Natural killer cell (primary cell): ENCODE data around the gene CD276. TPM values are rescaled to one million over a fixed set of nuclear protein-coding genes. Genes with fewer than 3 reads are reported as not detected.

Experiments
- ATAC-seq, 3 donors: fragments of 150-1000 bp in 2 of 3; fragments of 200-7000 bp in 1 of 3; cut with Tn5 transposase; 1 replicate in 1 of 3; 2 replicates in 2 of 3; pipeline ENCODE4 v1.10.0; 2021; ENCODE audit warnings: mild to moderate bottlenecking in 2 of 3, moderate library complexity in 2 of 3
- DNase-seq, 2 donors: peaks; one replicate each; pipeline versions ENCODE4 v3.0.0 to v3.0.0-alpha.2; 2013 to 2021; ENCODE audit warnings: mixed read lengths in 1 of 2
- H3K27ac ChIP-seq: one replicate; pipeline ENCODE4 v1.5.1; 2013; ENCODE audit warnings: mild to moderate bottlenecking, low read length
- H3K27me3 ChIP-seq: one replicate; pipeline ENCODE4 v1.6.1; 2013; ENCODE audit warnings: low read length; ENCODE audit not compliant: control insufficient read depth, insufficient read depth
- H3K36me3 ChIP-seq: one replicate; pipeline ENCODE4 v1.6.1; 2013; ENCODE audit warnings: low read length; ENCODE audit not compliant: control insufficient read depth, insufficient read depth
- H3K4me1 ChIP-seq: one replicate; pipeline ENCODE4 v1.6.1; 2013; ENCODE audit warnings: low read length; ENCODE audit not compliant: control insufficient read depth, insufficient read depth
- H3K4me3 ChIP-seq: one replicate; pipeline ENCODE4 v1.5.1; 2013; ENCODE audit warnings: low read length
- H3K9me3 ChIP-seq: one replicate; pipeline ENCODE4 v1.6.1; 2013; ENCODE audit warnings: low read length; ENCODE audit not compliant: control insufficient read depth, insufficient read depth
- H3K27ac Mint-ChIP-seq, 2 donors: one replicate each; pipeline ENCODE4 v1.8.0; 2022; ENCODE audit warnings: mild to moderate bottlenecking in 2 of 2, mixed read lengths in 2 of 2, moderate library complexity in 1 of 2
- H3K27me3 Mint-ChIP-seq, 2 donors: one replicate each; pipeline ENCODE4 v1.8.0; 2022; ENCODE audit warnings: low read depth in 2 of 2, mixed read lengths in 2 of 2
- H3K36me3 Mint-ChIP-seq: one replicate; pipeline ENCODE4 v1.8.0; 2022; ENCODE audit warnings: mixed read lengths
- H3K4me1 Mint-ChIP-seq, 2 donors: one replicate each; pipeline ENCODE4 v1.8.0; 2022; ENCODE audit warnings: mixed read lengths in 2 of 2
- H3K4me3 Mint-ChIP-seq: one replicate; pipeline ENCODE4 v1.8.0; 2022; ENCODE audit warnings: mild to moderate bottlenecking, moderate library complexity, mixed read lengths
- H3K9me3 Mint-ChIP-seq, 2 donors: one replicate each; pipeline ENCODE4 v1.8.0; 2022; ENCODE audit warnings: mixed read lengths in 2 of 2
- WGBS: methylation state at CpG from one replicate; pipeline ENCODE4 v1.1.7; 2013; ENCODE audit warnings: missing lambda C conversion rate; ENCODE audit not compliant: insufficient coverage; 5-methylcytosine and 5-hydroxymethylcytosine counted together
- intact Hi-C: fragments of 100-400 bp; cut with micrococcal nuclease; formaldehyde crosslinking; loops from one replicate; pipeline ENCODE4 v1.14.2; 2022
- total RNA-seq, 4 donors: library from RNA; stranded (reverse); fragments of 120-200 nt in 1 of 4; gene quantifications; one replicate each; pipeline versions ENCODE4 v1.2.3 to v1.2.4, GENCODE V29; 2013 to 2022
- TF ChIP-seq, protein P1 (sequence below): fragments of 200-600 bp; IDR thresholded peaks from one replicate; pipeline ENCODE4 v1.8.0; 2022; ENCODE audit warnings: antibody characterized with exemption

Gene CD276
- total RNA-seq, 3 donors from 2014 or later (not counting 1 experiment from before 2014, with no cell fraction given): not detected

DNA sequence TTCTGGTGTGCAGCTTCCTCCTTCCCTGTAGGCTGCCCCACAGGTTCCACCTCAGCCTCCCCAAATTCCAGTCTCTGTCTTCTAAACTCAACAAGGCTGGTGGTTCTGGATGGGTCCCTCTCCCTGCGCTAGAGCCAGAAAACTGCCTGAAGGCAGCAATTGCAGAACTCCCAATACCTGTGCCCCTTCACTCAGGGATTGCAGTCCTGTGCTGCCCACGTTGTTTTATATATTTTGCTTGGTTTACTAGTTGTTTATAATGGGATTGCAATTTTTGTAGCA, 36.2 kb upstream of the CD276 start:
- 86% methylated on average over 2 of the region's 2 CpGs for WGBS
- no peak overlapping the region for H3K4me3 ChIP-seq
- Mint-ChIP-seq H3K4me3 (no peak overlapping the region), H3K4me1 (no peaks in the 10 kb centered on the region), H3K9me3 (no peaks in the 10 kb centered on the region), H3K27me3 (peaks cover 27 to 50% of the 10 kb centered on the region in 2 donors), H3K36me3 (no peaks in the 10 kb centered on the region), H3K27ac (no peak overlapping the region)
- TF ChIP-seq, protein P1, sequence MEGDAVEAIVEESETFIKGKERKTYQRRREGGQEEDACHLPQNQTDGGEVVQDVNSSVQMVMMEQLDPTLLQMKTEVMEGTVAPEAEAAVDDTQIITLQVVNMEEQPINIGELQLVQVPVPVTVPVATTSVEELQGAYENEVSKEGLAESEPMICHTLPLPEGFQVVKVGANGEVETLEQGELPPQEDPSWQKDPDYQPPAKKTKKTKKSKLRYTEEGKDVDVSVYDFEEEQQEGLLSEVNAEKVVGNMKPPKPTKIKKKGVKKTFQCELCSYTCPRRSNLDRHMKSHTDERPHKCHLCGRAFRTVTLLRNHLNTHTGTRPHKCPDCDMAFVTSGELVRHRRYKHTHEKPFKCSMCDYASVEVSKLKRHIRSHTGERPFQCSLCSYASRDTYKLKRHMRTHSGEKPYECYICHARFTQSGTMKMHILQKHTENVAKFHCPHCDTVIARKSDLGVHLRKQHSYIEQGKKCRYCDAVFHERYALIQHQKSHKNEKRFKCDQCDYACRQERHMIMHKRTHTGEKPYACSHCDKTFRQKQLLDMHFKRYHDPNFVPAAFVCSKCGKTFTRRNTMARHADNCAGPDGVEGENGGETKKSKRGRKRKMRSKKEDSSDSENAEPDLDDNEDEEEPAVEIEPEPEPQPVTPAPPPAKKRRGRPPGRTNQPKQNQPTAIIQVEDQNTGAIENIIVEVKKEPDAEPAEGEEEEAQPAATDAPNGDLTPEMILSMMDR: no peak
- no peaks in the 10 kb centered on the region for H3K4me1 ChIP-seq
- intact Hi-C loops: no loop called here
- no peaks in the 10 kb centered on the region for H3K9me3 ChIP-seq
- H3K27me3 ChIP-seq: no peaks in the 10 kb centered on the region
- H3K36me3 ChIP-seq: no peaks in the 10 kb centered on the region
- ATAC-seq (no peak), DNase-seq (no peak)
- H3K27ac ChIP-seq: no peak overlapping the region

DNA sequence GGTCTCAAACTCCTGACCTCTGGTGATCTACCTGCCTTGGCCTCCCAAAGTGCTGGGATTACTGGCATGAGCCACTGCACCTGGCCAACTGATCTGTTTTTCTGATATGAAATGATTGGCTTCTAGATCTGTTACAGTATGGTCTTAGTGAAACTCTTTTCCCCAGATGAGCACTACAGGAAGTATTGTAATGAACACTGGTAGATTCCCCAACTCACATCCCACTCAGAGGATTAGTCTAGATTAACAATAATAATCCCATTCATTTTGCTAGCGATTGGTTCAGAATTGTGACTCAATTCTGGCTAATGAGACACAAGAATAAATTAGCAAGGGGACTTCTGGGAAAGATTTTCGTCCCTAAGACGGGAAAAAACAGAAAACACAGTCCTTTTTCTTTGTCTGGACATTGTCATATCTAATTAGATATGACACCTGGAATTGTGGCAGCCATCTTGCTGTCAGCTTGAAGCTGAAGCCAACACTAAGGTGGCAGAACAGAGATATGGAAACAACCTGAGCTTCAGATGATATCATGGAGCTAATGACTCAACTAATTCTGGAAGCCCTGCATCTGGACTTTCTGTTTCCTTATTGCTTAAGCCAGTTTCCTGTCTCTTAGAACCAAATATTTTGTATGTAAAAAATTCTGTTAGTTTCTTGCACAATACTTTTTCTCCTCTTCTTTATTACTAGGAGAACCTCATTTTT, 33.6 kb upstream of the CD276 start:
- no peak overlapping the region for H3K27ac ChIP-seq
- H3K36me3 ChIP-seq: no peaks in the 10 kb centered on the region
- no peaks in the 10 kb centered on the region for H3K9me3 ChIP-seq
- no peaks in the 10 kb centered on the region for H3K9me3 Mint-ChIP-seq
- DNase-seq: no peak
- H3K4me1 Mint-ChIP-seq: no peaks in the 10 kb centered on the region
- no peaks in the 10 kb centered on the region for H3K36me3 Mint-ChIP-seq
- intact Hi-C loops: no loop called here
- 27% methylated on average over 3 of the region's 3 CpGs for WGBS
- TF ChIP-seq, protein P1: no peak
- no peak for ATAC-seq
- no peaks in the 10 kb centered on the region for H3K27me3 ChIP-seq
- H3K27ac Mint-ChIP-seq: no peak overlapping the region
- no peak overlapping the region for H3K4me3 ChIP-seq
- no peaks in the 10 kb centered on the region for H3K4me1 ChIP-seq
- H3K4me3 Mint-ChIP-seq: no peak overlapping the region
- H3K27me3 Mint-ChIP-seq: peaks cover 36 to 70% of the 10 kb centered on the region in 2 donors

DNA sequence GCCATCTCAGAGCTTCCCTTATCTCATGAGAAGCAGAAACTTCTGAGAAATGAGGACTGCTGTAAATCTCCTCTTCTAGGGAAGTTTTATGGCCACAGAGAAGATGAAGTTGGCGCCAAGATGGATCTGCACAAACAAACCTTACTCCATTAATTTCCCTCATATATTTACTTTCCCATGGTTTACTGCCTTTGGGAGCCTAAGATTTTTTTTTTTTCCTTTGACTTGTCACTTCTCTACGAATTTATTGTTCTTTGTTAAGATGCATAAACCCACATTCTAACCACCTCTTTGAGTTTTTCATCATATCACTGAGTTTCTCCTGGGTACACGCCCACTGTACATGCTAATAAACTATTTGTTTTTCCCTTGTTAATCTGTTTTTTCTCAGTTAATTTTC, 29.5 kb upstream of the CD276 start:
- no peak overlapping the region for H3K4me3 ChIP-seq
- H3K36me3 Mint-ChIP-seq: no peaks in the 10 kb centered on the region
- H3K27me3 Mint-ChIP-seq: peaks cover 33 to 66% of the 10 kb centered on the region in 2 donors
- no peaks in the 10 kb centered on the region for H3K9me3 ChIP-seq
- H3K9me3 Mint-ChIP-seq: no peaks in the 10 kb centered on the region
- no peak for DNase-seq
- no peak overlapping the region for H3K4me3 Mint-ChIP-seq
- 31% methylated on average over 2 of the region's 3 CpGs for WGBS
- TF ChIP-seq, protein P1: no peak
- H3K27ac Mint-ChIP-seq: no peak overlapping the region
- no peak overlapping the region for H3K27ac ChIP-seq
- H3K27me3 ChIP-seq: no peaks in the 10 kb centered on the region
- ATAC-seq: no peak
- H3K36me3 ChIP-seq: no peaks in the 10 kb centered on the region
- H3K4me1 ChIP-seq: no peaks in the 10 kb centered on the region
- intact Hi-C loops: no loop called here
- no peaks in the 10 kb centered on the region for H3K4me1 Mint-ChIP-seq

DNA sequence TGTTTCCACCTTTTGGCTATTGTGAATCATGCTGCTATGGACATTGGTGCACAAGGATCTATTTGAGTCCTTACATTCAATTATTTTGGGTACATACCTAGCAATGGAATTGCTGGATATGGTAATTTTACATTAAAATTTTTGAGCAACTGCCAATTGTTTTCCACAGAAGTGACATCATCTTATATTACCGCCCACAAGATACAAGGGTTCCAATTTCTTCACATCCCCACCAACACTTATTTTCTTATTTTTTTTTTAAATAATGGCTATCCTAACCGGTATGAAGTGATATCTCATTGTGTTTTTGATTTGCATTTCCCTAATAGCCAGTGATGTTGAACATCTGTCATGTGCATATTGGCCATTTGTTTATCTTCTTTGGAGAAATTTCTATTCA, 28.5 kb upstream of the CD276 start:
- Histone ChIP-seq H3K36me3 (no peaks in the 10 kb centered on the region), H3K4me3 (no peak overlapping the region), H3K27me3 (peaks cover 2% of the 10 kb centered on the region), H3K4me1 (no peaks in the 10 kb centered on the region), H3K27ac (no peak overlapping the region), H3K9me3 (no peaks in the 10 kb centered on the region)
- no peak for DNase-seq
- Mint-ChIP-seq H3K4me3 (no peak overlapping the region), H3K4me1 (no peaks in the 10 kb centered on the region), H3K9me3 (no peaks in the 10 kb centered on the region), H3K27ac (no peak overlapping the region), H3K27me3 (peaks cover 34 to 66% of the 10 kb centered on the region in 2 donors), H3K36me3 (no peaks in the 10 kb centered on the region)
- WGBS: 100% methylated on average over 2 of the region's 2 CpGs
- ATAC-seq: no peak
- intact Hi-C loops: no loop called here
- TF ChIP-seq, protein P1: no peak
